ENCODE measurements around the gene PRR29. TPM values are rescaled to one million over a fixed set of nuclear protein-coding genes. Genes with fewer than 3 reads are reported as not detected.

PRR29 gene
- total and polyA plus RNA-seq, 2 donors (not counting 1 experiment from before 2014, with no cell fraction given), result 0.03 TPM; not detected in 1

DNA sequence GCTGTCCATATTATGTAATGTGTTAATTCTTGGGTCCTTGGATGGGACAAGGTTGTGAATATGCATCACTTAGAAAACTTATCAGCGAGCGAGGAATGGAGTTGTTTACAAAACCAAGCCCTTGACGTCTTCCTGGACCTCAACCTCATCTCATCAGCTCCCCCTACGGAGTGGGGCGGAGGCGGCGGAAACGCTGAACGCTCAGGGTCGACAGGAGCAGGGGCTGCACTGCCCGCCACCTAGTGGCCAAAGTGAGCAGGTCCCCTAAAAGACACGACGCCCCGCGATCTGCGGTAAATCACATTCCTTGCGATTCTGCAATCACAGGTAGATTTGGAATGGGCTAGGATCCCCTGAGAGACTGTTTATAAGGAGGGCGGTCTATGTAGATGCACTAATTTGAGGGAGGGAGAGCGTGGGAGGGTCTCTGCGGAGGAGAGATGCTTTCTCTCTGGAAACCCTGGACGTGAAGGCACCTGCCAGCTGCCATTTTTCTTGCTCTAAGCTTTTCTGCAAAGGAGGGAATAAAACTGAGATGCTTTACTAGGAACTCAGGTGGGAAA is 27.7 kb downstream of the PRR29 start:
- peak overlapping the region; percentile 52 to 67 for H3K27ac ChIP-seq (ENCODE audit: low read length in 2 of 2)
- Mint-ChIP-seq H3K27me3 (no peaks in the 10 kb centered on the region), H3K4me1 (peaks cover 37% of the 10 kb centered on the region), H3K27ac (peak overlapping the region; percentile 57), H3K9me3 (ENCODE audit: insufficient read depth) (no peaks in the 10 kb centered on the region), H3K4me3 (peak overlapping the region; percentile 80)
- peak; percentile 94 for DNase-seq
- H3K79me2 ChIP-seq (ENCODE audit: control insufficient read depth, insufficient read depth, low read length), result no peaks in the 10 kb centered on the region
- POLR2A ChIA-PET, result interaction anchor here (0.9 to 1.9 kb wide), 6 partner anchors 71 to 107 kb away, joined by 3 to 7 read pairs (median 5); no protein-coding TSS in a partner anchor
- WGBS (ENCODE audit: insufficient coverage), result 1% methylated on average over 21 of the region's 21 CpGs
- peak overlapping the region; percentile 95 for H2AFZ ChIP-seq (ENCODE audit: insufficient read depth, low read depth, low read length, poor library complexity, severe bottlenecking)
- CTCF ChIA-PET, result interaction anchor here (0.6 to 13.0 kb wide), 42 partner anchors 9 to 394 kb away, joined by 3 to 655 read pairs (median 5); partner anchors contain the start of genes CD79B, CSHL1, ERN1 and GH1
- TF ChIP-seq, protein P1, sequence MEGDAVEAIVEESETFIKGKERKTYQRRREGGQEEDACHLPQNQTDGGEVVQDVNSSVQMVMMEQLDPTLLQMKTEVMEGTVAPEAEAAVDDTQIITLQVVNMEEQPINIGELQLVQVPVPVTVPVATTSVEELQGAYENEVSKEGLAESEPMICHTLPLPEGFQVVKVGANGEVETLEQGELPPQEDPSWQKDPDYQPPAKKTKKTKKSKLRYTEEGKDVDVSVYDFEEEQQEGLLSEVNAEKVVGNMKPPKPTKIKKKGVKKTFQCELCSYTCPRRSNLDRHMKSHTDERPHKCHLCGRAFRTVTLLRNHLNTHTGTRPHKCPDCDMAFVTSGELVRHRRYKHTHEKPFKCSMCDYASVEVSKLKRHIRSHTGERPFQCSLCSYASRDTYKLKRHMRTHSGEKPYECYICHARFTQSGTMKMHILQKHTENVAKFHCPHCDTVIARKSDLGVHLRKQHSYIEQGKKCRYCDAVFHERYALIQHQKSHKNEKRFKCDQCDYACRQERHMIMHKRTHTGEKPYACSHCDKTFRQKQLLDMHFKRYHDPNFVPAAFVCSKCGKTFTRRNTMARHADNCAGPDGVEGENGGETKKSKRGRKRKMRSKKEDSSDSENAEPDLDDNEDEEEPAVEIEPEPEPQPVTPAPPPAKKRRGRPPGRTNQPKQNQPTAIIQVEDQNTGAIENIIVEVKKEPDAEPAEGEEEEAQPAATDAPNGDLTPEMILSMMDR (IDR thresholded peaks at IDR 0.05), result peak; percentile 94
- no peak for TF ChIP-seq EZH2 (IDR thresholded peaks at IDR 0.05; ENCODE audit: borderline replicate concordance, insufficient read depth, low read depth, low read length, poor library complexity, severe bottlenecking)
- H3K27me3 ChIP-seq (replicated peaks in 1 of 4; ENCODE audit: control extremely low read depth in 1 of 4, control insufficient read depth in 3 of 4, insufficient read depth in 4 of 4, low read length in 3 of 4), result no peaks in the 10 kb centered on the region
- ATAC-seq (ENCODE audit: low read depth), result peak; percentile 90
- peak overlapping the region; percentile 88 for H3K4me2 ChIP-seq (replicated peaks; ENCODE audit: low read depth, low read length, poor library complexity, severe bottlenecking)
- H3K9me3 ChIP-seq (ENCODE audit: control extremely low read depth in 1 of 3, control insufficient read depth in 2 of 3, insufficient read depth in 1 of 3, low read length in 2 of 3), result no peaks in the 10 kb centered on the region
- H3K4me3 ChIP-seq (ENCODE audit: control extremely low read depth in 1 of 5, extremely low read depth in 1 of 5, insufficient read depth in 1 of 5, low read depth in 2 of 5, low read length in 4 of 5), result peak overlapping the region in 4 of 5 experiments; percentile 4 to 47 (median 22)
- H4K20me1 ChIP-seq (ENCODE audit: control insufficient read depth, insufficient read depth, low read length, poor library complexity, severe bottlenecking), result no peaks in the 10 kb centered on the region
- H3K9ac ChIP-seq (ENCODE audit: low read length), result peak overlapping the region; percentile 63
- peaks cover 26 to 30% of the 10 kb centered on the region in 2 donors for H3K4me1 ChIP-seq (ENCODE audit: control insufficient read depth in 2 of 2, insufficient read depth in 2 of 2, low read length in 2 of 2)
- intact Hi-C loops (cut with micrococcal nuclease), result loop anchor here (1.0 to 5.0 kb wide), 4 partner anchors 36 to 391 kb away; no protein-coding TSS in a partner anchor
- H3K36me3 ChIP-seq (replicated peaks in 1 of 2; ENCODE audit: control extremely low read depth in 1 of 2, control insufficient read depth in 1 of 2, extremely low read depth in 1 of 2, insufficient read depth in 2 of 2, low read length in 1 of 2), result no peaks in the 10 kb centered on the region
